IPS-15b (cell line): ENCODE results near the gene IL10RA.

Experiments
- H3K27me3 ChIP-seq: one replicate; pipeline ENCODE4 v1.6.1; 2013; ENCODE audit warnings: low read length; ENCODE audit not compliant: control insufficient read depth, insufficient read depth
- H3K36me3 ChIP-seq: one replicate; pipeline ENCODE4 v1.6.1; 2013; ENCODE audit warnings: low read length; ENCODE audit not compliant: control insufficient read depth, insufficient read depth
- H3K4me1 ChIP-seq: one replicate; pipeline ENCODE4 v1.6.1; 2013; ENCODE audit warnings: mild to moderate bottlenecking, low read length; ENCODE audit not compliant: control insufficient read depth, insufficient read depth
- H3K4me3 ChIP-seq: one replicate; pipeline ENCODE4 v1.5.1; 2013; ENCODE audit warnings: low read depth, low read length
- H3K9ac ChIP-seq: one replicate; pipeline ENCODE4 v1.6.1; 2013; ENCODE audit warnings: low read depth, mild to moderate bottlenecking, low read length
- H3K9me3 ChIP-seq: one replicate; pipeline ENCODE4 v1.6.1; 2013; ENCODE audit warnings: mild to moderate bottlenecking, low read length; ENCODE audit not compliant: control insufficient read depth, insufficient read depth

The IL10RA gene

GRCh38 chr11:118016104-118016503 lies 29.9 kb downstream of the IL10RA start:
- Histone ChIP-seq H3K9ac (no peak overlapping the region), H3K4me1 (no peaks in the 10 kb centered on the region), H3K27me3 (no peaks in the 10 kb centered on the region), H3K9me3 (no peaks in the 10 kb centered on the region), H3K36me3 (no peaks in the 10 kb centered on the region), H3K4me3 (no peak overlapping the region)

- Histone ChIP-seq H3K9me3 (no peaks in the 10 kb centered on the region), H3K4me1 (no peaks in the 10 kb centered on the region), H3K4me3 (no peak overlapping the region), H3K9ac (no peak overlapping the region), H3K27me3 (no peaks in the 10 kb centered on the region), H3K36me3 (no peaks in the 10 kb centered on the region)
These were observed 30.9 kb downstream of the IL10RA start for GRCh38 chr11:118017111-118017510.

GRCh38 chr11:118017631-118018315 lies 31.6 kb downstream of the IL10RA start:
- Histone ChIP-seq H3K4me1 (no peaks in the 10 kb centered on the region), H3K36me3 (no peaks in the 10 kb centered on the region), H3K27me3 (no peaks in the 10 kb centered on the region), H3K4me3 (no peak overlapping the region), H3K9me3 (no peaks in the 10 kb centered on the region), H3K9ac (no peak overlapping the region)

- Histone ChIP-seq H3K4me3 (no peak overlapping the region), H3K27me3 (no peaks in the 10 kb centered on the region), H3K9me3 (no peaks in the 10 kb centered on the region), H3K9ac (no peak overlapping the region), H3K36me3 (no peaks in the 10 kb centered on the region), H3K4me1 (no peaks in the 10 kb centered on the region)
These were observed 32.2 kb downstream of the IL10RA start for GRCh38 chr11:118018401-118018800.

GRCh38 chr11:118021146-118021545 lies 35.0 kb downstream of the IL10RA start:
- Histone ChIP-seq H3K36me3 (no peaks in the 10 kb centered on the region), H3K9ac (no peak overlapping the region), H3K27me3 (no peaks in the 10 kb centered on the region), H3K4me1 (no peaks in the 10 kb centered on the region), H3K9me3 (no peaks in the 10 kb centered on the region), H3K4me3 (no peak overlapping the region)

GRCh38 chr11:118027694-118028093 lies 41.5 kb downstream of the IL10RA start:
- H3K27me3 ChIP-seq: no peaks in the 10 kb centered on the region
- H3K4me1 ChIP-seq: no peaks in the 10 kb centered on the region
- H3K9ac ChIP-seq: no peak overlapping the region
- no peak overlapping the region for H3K4me3 ChIP-seq
- H3K9me3 ChIP-seq: no peaks in the 10 kb centered on the region
- no peaks in the 10 kb centered on the region for H3K36me3 ChIP-seq

- Histone ChIP-seq H3K9ac (no peak overlapping the region), H3K36me3 (no peaks in the 10 kb centered on the region), H3K9me3 (no peaks in the 10 kb centered on the region), H3K4me1 (no peaks in the 10 kb centered on the region), H3K27me3 (no peaks in the 10 kb centered on the region), H3K4me3 (no peak overlapping the region)
These were observed 42.4 kb downstream of the IL10RA start for GRCh38 chr11:118028626-118029025.

GRCh38 chr11:118033443-118033842 lies 47.2 kb downstream of the IL10RA start:
- no peaks in the 10 kb centered on the region for H3K27me3 ChIP-seq
- H3K4me1 ChIP-seq: no peaks in the 10 kb centered on the region
- H3K9me3 ChIP-seq: no peaks in the 10 kb centered on the region
- H3K9ac ChIP-seq: no peak overlapping the region
- H3K4me3 ChIP-seq: no peak overlapping the region
- H3K36me3 ChIP-seq: no peaks in the 10 kb centered on the region

GRCh38 chr11:118042141-118042540 lies 55.9 kb downstream of the IL10RA start:
- no peaks in the 10 kb centered on the region for H3K4me1 ChIP-seq
- no peaks in the 10 kb centered on the region for H3K27me3 ChIP-seq
- no peak overlapping the region for H3K9ac ChIP-seq
- H3K9me3 ChIP-seq: no peaks in the 10 kb centered on the region
- H3K4me3 ChIP-seq: no peak overlapping the region
- no peaks in the 10 kb centered on the region for H3K36me3 ChIP-seq

- H3K9me3 ChIP-seq: no peaks in the 10 kb centered on the region
- no peaks in the 10 kb centered on the region for H3K36me3 ChIP-seq
- no peak overlapping the region for H3K4me3 ChIP-seq
- no peak overlapping the region for H3K9ac ChIP-seq
- H3K4me1 ChIP-seq: no peaks in the 10 kb centered on the region
- H3K27me3 ChIP-seq: no peaks in the 10 kb centered on the region
These were observed 56.6 kb downstream of the IL10RA start for GRCh38 chr11:118042796-118043195.

GRCh38 chr11:118045191-118045590 lies 59.0 kb downstream of the IL10RA start:
- no peak overlapping the region for H3K4me3 ChIP-seq
- no peaks in the 10 kb centered on the region for H3K9me3 ChIP-seq
- no peaks in the 10 kb centered on the region for H3K36me3 ChIP-seq
- H3K9ac ChIP-seq: no peak overlapping the region
- H3K27me3 ChIP-seq: no peaks in the 10 kb centered on the region
- H3K4me1 ChIP-seq: no peaks in the 10 kb centered on the region

- H3K4me1 ChIP-seq: no peaks in the 10 kb centered on the region
- H3K27me3 ChIP-seq: no peaks in the 10 kb centered on the region
- no peaks in the 10 kb centered on the region for H3K36me3 ChIP-seq
- no peak overlapping the region for H3K4me3 ChIP-seq
- no peak overlapping the region for H3K9ac ChIP-seq
- no peaks in the 10 kb centered on the region for H3K9me3 ChIP-seq
These were observed 60.1 kb downstream of the IL10RA start for GRCh38 chr11:118046051-118046963.
